Spleen (tissue), 11 donors: ENCODE measurements around the gene BEST1. TPM values are rescaled to one million over a fixed set of nuclear protein-coding genes. Genes with fewer than 3 reads are reported as not detected.

Source experiments
- DNase-seq: peaks from one replicate; pipeline ENCODE4 v3.0.0-alpha.2; 2020
- H3K27ac ChIP-seq, 8 donors: fragments of 200-600 bp; sonication (generic) in 7 of 8; 1 replicate in 4 of 8; 2 replicates in 4 of 8; pipeline versions ENCODE4 v1.5.0 to v1.8.0; 2016 to 2021; ENCODE audit warnings: inconsistent platforms in 4 of 8, mild to moderate bottlenecking in 4 of 8, moderate library complexity in 1 of 8
- H3K27me3 ChIP-seq, 7 donors: fragments of 200-600 bp; sonication (generic) in 6 of 7; replicated peaks in 1 of 7; 1 replicate in 4 of 7; 2 replicates in 3 of 7; pipeline versions ENCODE4 v1.5.0 to v1.8.0; 2016 to 2021; ENCODE audit warnings: inconsistent platforms in 3 of 7, mild to moderate bottlenecking in 1 of 7
- H3K36me3 ChIP-seq, 6 donors: fragments of 200-600 bp; sonication (generic) in 5 of 6; 1 replicate in 4 of 6; 2 replicates in 2 of 6; pipeline versions ENCODE4 v1.5.0 to v1.8.0; 2016 to 2021; ENCODE audit warnings: inconsistent platforms in 2 of 6
- H3K4me1 ChIP-seq, 6 donors: fragments of 200-600 bp; sonication (generic) in 5 of 6; 1 replicate in 3 of 6; 2 replicates in 3 of 6; pipeline versions ENCODE4 v1.5.0 to v1.8.0; 2016 to 2021; ENCODE audit warnings: inconsistent platforms in 3 of 6
- H3K4me3 ChIP-seq, 8 donors: fragments of 200-600 bp; sonication (generic) in 7 of 8; 1 replicate in 4 of 8; 2 replicates in 4 of 8; pipeline versions ENCODE4 v1.5.0 to v1.8.0; 2016 to 2021; ENCODE audit warnings: inconsistent platforms in 4 of 8, mild to moderate bottlenecking in 4 of 8, moderate library complexity in 2 of 8
- H3K9me3 ChIP-seq, 8 donors: fragments of 200-600 bp; sonication (generic) in 7 of 8; 1 replicate in 4 of 8; 2 replicates in 4 of 8; pipeline versions ENCODE4 v1.5.0 to v1.8.0; 2016 to 2021; ENCODE audit warnings: inconsistent platforms in 4 of 8
- CTCF ChIP-seq, 11 experiments: fragments of 200-600 bp in 7 of 11; fragments of 450-650 bp in 4 of 11; sonication (generic) in 4 of 11; IDR thresholded peaks in 8 of 11; conservative IDR thresholded peaks in 3 of 11; 1 replicate in 7 of 11; 2 replicates in 4 of 11; pipeline versions ENCODE4 v1.4.0 to v1.8.0; 2016 to 2021; ENCODE audit warnings: antibody characterized with exemption in 11 of 11, inconsistent platforms in 4 of 11, mild to moderate bottlenecking in 1 of 11
- POLR2A ChIP-seq, 3 donors: fragments of 450-650 bp; IDR thresholded peaks; one replicate each; pipeline ENCODE4 v1.5.1; 2017; ENCODE audit warnings: antibody characterized with exemption in 3 of 3, mild to moderate bottlenecking in 1 of 3
- POLR2AphosphoS5 ChIP-seq, 3 donors: sonication (generic); formaldehyde crosslinking; IDR thresholded peaks; one replicate each; pipeline ENCODE4 v1.5.1; 2017; ENCODE audit warnings: antibody characterized with exemption in 3 of 3
- WGBS, 5 donors: extraction: QIAGEN DNeasy Blood & Tissue Kit in 3 of 5; methylation state at CpG; one replicate each; pipeline versions ENCODE4 v1.1.5 to v1.1.7; 2013 to 2018; 5-methylcytosine and 5-hydroxymethylcytosine counted together
- intact Hi-C: fragments of 100-400 bp; cut with DNase I; formaldehyde crosslinking; loops from one replicate; pipeline ENCODE4 v1.15.0; 2023; ENCODE audit warnings: low total_unique reads
- polyA plus RNA-seq, 3 donors: library from polyadenylated mRNA; stranded (reverse); fragments of 200-250 nt; gene quantifications; one replicate each; pipeline ENCODE4 v1.2.1, GENCODE V29; 2013
- total RNA-seq, 7 donors: library from RNA; depleted of rRNA in 3 of 7; stranded (reverse); fragments of >200 nt in 3 of 7; fragmentation: NEBNext Ultra II Directional in 4 of 7; extraction: Animal tissue kit (Norgen Biotek cat#: 25700) in 4 of 7; gene quantifications; one replicate each; pipeline versions ENCODE4 v1.1.0 to v1.2.1, GENCODE V29; 2016 to 2021
- donor health status: healthy with polysubstance abuse.
- donor health status: DM: no; HTN: no; CAD: no; lungs with moderate emphysema.
- donor health status: DM: no; HTN: no; CAD: no.
- donor health status: Bipolar disorder and iron deficiency.
- donor health status: healthy.
- donor health status: DM: no; HTN: no; CAD: no.
- donor health status: DM: yes; HTN: yes; CAD: no.

BEST1 gene
- total and polyA plus RNA-seq, 10 donors: 2.6 to 20.4 (median 10.8) TPM

- no peaks in the 10 kb centered on the region for H3K9me3 ChIP-seq
- peaks cover 53 to 92% (median 77%) of the 10 kb centered on the region in 6 donors for H3K4me1 ChIP-seq
- H3K4me3 ChIP-seq: peak overlapping the region in 1 of 8 donors; percentile 47
- TF ChIP-seq POLR2AphosphoS5 (IDR thresholded peaks at IDR 0.05) (no peak), CTCF (IDR thresholded peaks at IDR 0.05 in 8 of 11, conservative IDR thresholded peaks at IDR 0.05 in 3 of 11) (no peak), POLR2A (IDR thresholded peaks at IDR 0.05) (no peak)
- H3K36me3 ChIP-seq: no peaks in the 10 kb centered on the region
- WGBS, 5 donors: 40 to 61% (median 46%) methylated on average over 7 of the region's 7 CpGs
- peak overlapping the region; percentile 72 to 100 (median 99) for H3K27ac ChIP-seq
- no peak for DNase-seq
- intact Hi-C loops: no loop called here
- H3K27me3 ChIP-seq: no peaks in the 10 kb centered on the region
Observed at GRCh38 chr11:61972112-61972671, 22.0 kb downstream of the BEST1 start.

- peaks cover 53 to 98% (median 82%) of the 10 kb centered on the region in 6 donors for H3K4me1 ChIP-seq
- peak overlapping the region in 1 of 8 donors; percentile 47 for H3K4me3 ChIP-seq
- no peaks in the 10 kb centered on the region for H3K27me3 ChIP-seq
Observed at GRCh38 chr11:61972672-61973475, 22.7 kb downstream of the BEST1 start.

GRCh38 chr11:61973476-61974162, 23.5 kb downstream of the BEST1 start:
- H3K36me3 ChIP-seq: no peaks in the 10 kb centered on the region
- peak; percentile 79 for DNase-seq
- H3K9me3 ChIP-seq: no peaks in the 10 kb centered on the region
- no peak for TF ChIP-seq POLR2AphosphoS5 (IDR thresholded peaks at IDR 0.05)
- TF ChIP-seq POLR2A (IDR thresholded peaks at IDR 0.05): no peak
- no peak for TF ChIP-seq CTCF (IDR thresholded peaks at IDR 0.05 in 8 of 11, conservative IDR thresholded peaks at IDR 0.05 in 3 of 11)
- intact Hi-C loops: no loop called here
- peaks cover 50 to 98% (median 81%) of the 10 kb centered on the region in 6 donors for H3K4me1 ChIP-seq
- 72 to 87% (median 81%) methylated on average over 9 to 10 of the region's 10 CpGs for WGBS, 5 donors
- H3K4me3 ChIP-seq: no peak overlapping the region
- H3K27me3 ChIP-seq: no peaks in the 10 kb centered on the region
- peak overlapping the region in 7 of 8 donors; percentile 94 to 100 (median 99) for H3K27ac ChIP-seq

More at GRCh38 chr11:61972672-61973475, 22.7 kb downstream of the BEST1 start:
- no peaks in the 10 kb centered on the region for H3K9me3 ChIP-seq
- H3K27ac ChIP-seq: peak overlapping the region; percentile 72 to 100 (median 99)
- WGBS, 5 donors: 49 to 62% (median 55%) methylated on average over 10 to 11 of the region's 11 CpGs
- DNase-seq: peak; percentile 71
- intact Hi-C loops: no loop called here
- no peak for TF ChIP-seq CTCF (IDR thresholded peaks at IDR 0.05 in 8 of 11, conservative IDR thresholded peaks at IDR 0.05 in 3 of 11)
- TF ChIP-seq POLR2AphosphoS5 (IDR thresholded peaks at IDR 0.05): peak in 2 of 3 donors; percentile 8 to 41
- no peaks in the 10 kb centered on the region for H3K36me3 ChIP-seq
